ENCODE measurements around the gene SPATA9.

- TF ChIP-seq CTCF (IDR thresholded peaks at IDR 0.05) (no peak), EP300 (IDR thresholded peaks at IDR 0.05) (no peak), POLR2A (IDR thresholded peaks at IDR 0.05) (no peak)
These were observed 33.5 kb downstream of the SPATA9 start for GRCh38 chr5:95649274-95649673.

Measured in sigmoid colon (tissue), 4 donors.